IPS-NIHi7 (cell line): ENCODE measurements around the gene MTCL3.
A peak's percentile ranks its signal among the peaks of the same experiment; 100 is the strongest.

Source experiments
- DNase-seq: peaks from one replicate; pipeline ENCODE4 v3.0.0; 2012; ENCODE audit warnings: mixed read lengths; ENCODE audit errors: extremely low spot score

Gene MTCL3

GRCh38 chr6:127515234-127515793 lies 3.8 kb downstream of the MTCL3 start:
- DNase-seq, result peak; percentile 62

- peak; percentile 52 for DNase-seq
Measured at GRCh38 chr6:127514773-127515227, 4.3 kb downstream of the MTCL3 start.

DNA sequence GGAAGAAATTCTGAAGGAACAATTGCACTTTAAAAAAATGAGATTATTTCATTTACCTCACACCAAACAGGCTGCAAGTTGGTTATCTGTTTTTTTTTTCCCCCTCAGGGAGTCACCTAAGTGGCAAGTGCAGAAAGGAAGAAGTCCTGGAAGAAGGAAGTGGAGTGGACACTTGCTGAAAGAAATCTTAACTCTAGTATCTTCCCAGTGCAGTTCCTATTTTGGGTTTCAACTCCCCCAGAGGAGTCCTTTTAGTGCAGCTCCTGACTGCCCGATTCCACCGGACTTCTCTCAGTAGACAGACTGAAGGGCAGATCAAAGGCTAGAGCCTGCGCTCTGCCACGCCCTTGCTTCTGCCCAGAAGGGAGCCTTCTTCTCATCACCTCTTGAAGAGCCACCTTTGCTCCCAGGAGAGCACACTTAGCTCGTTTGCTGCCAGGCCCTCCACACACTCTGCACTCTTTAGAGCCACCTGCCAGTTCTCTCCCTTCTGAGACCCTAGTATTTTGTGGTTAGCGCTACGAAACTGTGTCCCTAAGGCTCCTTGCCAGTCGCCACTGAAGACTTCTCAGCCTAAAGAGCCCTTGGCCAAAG lies 4.9 kb downstream of the MTCL3 start:
- DNase-seq, result no peak

GRCh38 chr6:127513425-127513824 lies 5.7 kb downstream of the MTCL3 start:
- no peak for DNase-seq

GRCh38 chr6:127510876-127511275 lies 8.3 kb downstream of the MTCL3 start:
- DNase-seq, result no peak

DNA sequence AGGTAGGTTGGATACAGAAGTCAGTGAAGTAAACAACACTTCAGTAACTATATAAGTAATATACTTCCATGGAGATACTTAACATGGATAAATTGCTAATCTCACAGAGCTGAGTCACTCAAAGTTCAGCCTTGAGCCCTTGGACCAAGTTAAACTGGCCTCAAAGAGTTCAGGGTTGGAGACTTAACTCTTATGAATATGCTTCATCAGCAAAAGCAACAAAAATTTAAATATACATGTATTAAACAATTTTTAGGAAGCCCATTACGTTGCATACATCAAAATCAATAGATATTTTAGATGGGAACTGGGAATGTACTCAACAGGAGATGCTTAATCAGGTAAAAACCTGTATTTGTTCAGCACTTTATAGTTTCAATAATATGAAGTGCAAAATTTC lies 12.2 kb downstream of the MTCL3 start:
- no peak for DNase-seq

GRCh38 chr6:127503022-127503421 lies 16.1 kb downstream of the MTCL3 start:
- DNase-seq, result no peak

DNA sequence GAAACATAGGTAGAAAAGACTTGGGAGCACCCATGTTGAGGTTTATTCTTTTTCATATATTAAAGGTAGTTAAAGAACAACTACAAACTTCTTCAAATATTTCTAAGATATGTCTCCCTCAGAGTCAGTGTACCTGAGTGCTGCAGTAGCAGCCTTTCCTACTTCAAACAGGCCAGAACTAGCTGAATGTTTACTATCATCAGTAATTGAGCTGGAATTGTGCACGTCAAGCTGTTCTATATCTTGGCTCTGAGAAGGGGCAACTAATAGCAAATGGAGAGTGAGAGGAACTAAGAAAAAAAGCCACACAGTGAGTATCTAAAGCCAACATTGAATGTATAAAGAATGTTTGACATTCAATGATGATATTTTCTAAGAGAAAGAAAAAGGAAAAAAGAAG lies 21.7 kb downstream of the MTCL3 start:
- DNase-seq, result no peak

- DNase-seq, result no peak
Measured at GRCh38 chr6:127496471-127496870, 22.7 kb downstream of the MTCL3 start.

GRCh38 chr6:127494240-127494767 lies 24.8 kb downstream of the MTCL3 start:
- DNase-seq, result no peak

GRCh38 chr6:127489248-127489647 lies 29.9 kb downstream of the MTCL3 start:
- DNase-seq, result no peak

- DNase-seq, result no peak
Measured at GRCh38 chr6:127486934-127487333, 32.2 kb downstream of the MTCL3 start.

DNA sequence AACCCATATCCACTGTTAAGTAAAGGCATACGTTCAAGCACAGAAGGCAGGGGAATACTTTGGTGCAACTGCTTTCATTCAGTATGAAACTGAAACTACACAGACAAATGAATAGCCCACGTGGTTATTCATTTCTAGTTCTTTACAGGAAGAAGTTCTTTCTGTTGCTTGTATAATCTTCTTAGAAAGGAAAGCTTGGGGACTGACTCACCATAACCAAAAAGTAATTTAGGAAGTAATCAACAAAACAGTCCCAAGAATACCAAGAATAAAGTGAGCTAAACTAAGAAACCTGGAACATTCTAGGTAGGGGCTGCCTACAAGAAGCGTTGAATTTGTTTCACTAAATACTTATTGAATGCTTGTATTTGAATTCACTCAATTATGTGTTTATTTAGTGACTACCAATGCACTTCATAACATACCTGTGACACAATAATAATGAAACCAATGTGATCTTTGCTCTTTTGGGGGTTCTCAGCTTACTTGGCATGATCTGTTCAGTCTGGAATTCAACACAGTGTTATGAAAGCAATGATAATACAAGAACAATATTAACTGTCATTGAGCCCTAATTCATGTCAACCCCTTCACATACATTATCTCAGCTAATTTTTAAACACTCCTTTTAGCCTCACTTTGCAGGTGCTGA lies 34.8 kb downstream of the MTCL3 start:
- DNase-seq, result no peak

DNA sequence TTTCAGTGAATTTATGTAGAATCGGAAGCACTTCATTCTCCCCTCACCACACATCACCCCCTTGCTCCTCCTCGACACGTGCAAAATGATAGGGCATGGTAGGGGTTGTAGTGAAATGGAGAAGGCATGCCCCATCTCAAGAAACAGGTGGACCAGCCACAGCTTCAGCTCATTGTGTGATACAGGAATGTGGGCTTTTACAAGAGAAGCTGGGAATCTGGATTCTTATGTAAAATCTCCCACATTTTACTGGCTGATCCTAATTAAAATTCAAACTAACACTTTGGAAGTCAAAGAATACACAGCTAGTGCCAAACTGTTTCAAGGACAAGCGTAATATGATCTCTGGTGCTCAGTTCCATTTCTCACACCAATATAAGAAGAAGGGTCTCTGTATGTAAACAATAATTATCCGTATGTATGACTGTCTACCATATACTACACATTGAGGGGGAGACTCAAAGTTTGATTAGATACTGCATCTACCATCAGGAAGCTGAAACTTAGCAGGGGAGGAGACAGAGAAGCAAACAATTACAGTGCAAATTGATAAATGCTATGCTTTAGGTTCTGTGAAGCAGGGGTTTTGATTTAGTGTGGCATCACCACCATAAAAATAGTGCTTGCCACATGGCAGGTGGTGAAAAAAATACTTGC lies 35.6 kb downstream of the MTCL3 start:
- DNase-seq, result peak; percentile 62

DNA sequence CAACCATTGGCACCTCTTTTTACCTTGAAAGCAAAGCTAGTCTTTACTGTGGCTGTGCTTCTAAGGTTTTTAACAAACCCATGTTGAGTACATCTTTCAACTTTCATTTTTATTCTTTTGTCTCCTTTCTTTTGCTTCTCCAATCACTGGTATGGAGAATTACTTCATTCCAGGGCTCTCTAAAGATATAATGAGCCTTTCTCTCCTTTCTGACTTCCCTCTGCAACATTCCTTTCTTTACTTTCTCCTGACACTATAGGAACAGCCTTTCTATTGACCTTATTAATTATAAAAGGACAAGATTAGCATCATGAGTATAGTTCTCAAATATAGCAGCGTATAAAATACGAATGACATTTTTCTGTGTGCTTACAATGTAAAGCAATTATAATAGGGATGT lies 36.8 kb downstream of the MTCL3 start:
- no peak for DNase-seq

- no peak for DNase-seq
Measured at GRCh38 chr6:127481628-127482027, 37.5 kb downstream of the MTCL3 start.

DNA sequence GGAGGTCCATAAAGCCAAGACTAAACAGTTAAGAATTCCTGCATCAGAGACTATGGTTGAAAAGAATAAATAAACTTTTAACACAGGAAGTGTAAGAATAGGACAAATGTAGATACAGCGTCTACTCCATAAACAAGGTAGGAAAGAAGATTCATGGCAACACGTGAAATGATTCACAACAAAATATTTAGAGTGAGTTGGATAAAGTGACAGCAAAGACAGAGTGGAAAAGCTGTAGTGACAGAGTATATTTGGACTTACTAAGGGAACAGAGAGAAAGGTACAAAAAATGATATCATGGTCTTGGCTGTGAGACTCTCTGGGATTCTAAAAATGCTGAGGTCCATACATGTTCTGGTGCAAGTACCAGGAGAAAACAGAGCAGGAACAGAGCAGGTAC lies 38.0 kb downstream of the MTCL3 start:
- DNase-seq, result no peak

GRCh38 chr6:127477658-127478057 lies 41.5 kb downstream of the MTCL3 start:
- DNase-seq, result no peak

DNA sequence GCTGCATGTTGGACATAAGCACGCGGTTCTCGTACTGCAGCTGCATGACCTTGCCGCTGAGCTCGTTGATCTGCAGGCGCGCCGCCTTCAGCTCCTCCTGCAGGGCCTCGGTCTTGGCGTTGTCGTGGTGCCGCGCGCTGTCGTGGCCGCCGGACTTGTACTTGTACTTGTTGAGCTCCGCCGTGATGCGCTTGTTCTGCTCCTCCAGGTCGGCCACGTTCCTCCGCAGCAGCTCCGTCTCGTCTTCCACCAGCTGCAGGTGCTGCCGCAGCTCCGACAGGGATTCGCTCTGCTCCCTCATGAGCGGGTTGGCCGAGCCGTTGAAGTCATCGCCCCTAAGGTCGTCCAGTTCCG lies 43.3 kb downstream of the MTCL3 start:
- no peak for DNase-seq

GRCh38 chr6:127475135-127475822 lies 43.9 kb downstream of the MTCL3 start:
- no peak for DNase-seq

GRCh38 chr6:127471379-127472255 lies 47.5 kb downstream of the MTCL3 start:
- DNase-seq, result no peak
